Liver (tissue), 9 donors: ENCODE measurements around the gene KIF23. TPM values are rescaled to one million over a fixed set of nuclear protein-coding genes. Genes with fewer than 3 reads are reported as not detected.

Source experiments
- DNase-seq: peaks from one replicate; pipeline ENCODE4 v3.0.0-alpha.2; 2017; ENCODE audit warnings: low spot score
- H3K27ac ChIP-seq, 2 donors: one replicate each; pipeline ENCODE4 v1.7.0; 2013; ENCODE audit warnings: inconsistent platforms in 2 of 2, low read length in 2 of 2, control low read depth in 1 of 2, low read depth in 1 of 2, mild to moderate bottlenecking in 1 of 2
- H3K27me3 ChIP-seq, 4 donors: one replicate each; pipeline versions ENCODE4 v1.6.1 to v1.7.0; 2013; ENCODE audit warnings: low read length in 3 of 4, inconsistent platforms in 1 of 4, mild to moderate bottlenecking in 1 of 4, moderate library complexity in 1 of 4; ENCODE audit not compliant: control insufficient read depth in 4 of 4, insufficient read depth in 4 of 4
- H3K36me3 ChIP-seq, 4 donors: one replicate each; pipeline versions ENCODE4 v1.6.1 to v1.7.0; 2013; ENCODE audit warnings: low read length in 3 of 4, mild to moderate bottlenecking in 3 of 4, low read depth in 1 of 4, moderate library complexity in 1 of 4; ENCODE audit not compliant: control insufficient read depth in 4 of 4, insufficient read depth in 3 of 4
- H3K4me1 ChIP-seq, 4 donors: one replicate each; pipeline versions ENCODE4 v1.6.1 to v1.7.0; 2013; ENCODE audit warnings: low read length in 3 of 4, mild to moderate bottlenecking in 3 of 4, moderate library complexity in 1 of 4; ENCODE audit not compliant: control insufficient read depth in 4 of 4, insufficient read depth in 4 of 4
- H3K4me3 ChIP-seq, 3 donors: one replicate each; pipeline versions ENCODE4 v1.6.1 to v1.7.0; 2013; ENCODE audit warnings: low read length in 3 of 3, control low read depth in 1 of 3, low read depth in 1 of 3, mild to moderate bottlenecking in 1 of 3
- H3K9ac ChIP-seq, 2 donors: one replicate each; pipeline ENCODE4 v1.7.0; 2013; ENCODE audit warnings: low read length in 2 of 2, mild to moderate bottlenecking in 2 of 2, moderate library complexity in 2 of 2, control low read depth in 1 of 2, low read depth in 1 of 2
- H3K9me3 ChIP-seq, 4 donors: one replicate each; pipeline versions ENCODE4 v1.6.1 to v1.7.0; 2013; ENCODE audit warnings: low read length in 3 of 4; ENCODE audit not compliant: control insufficient read depth in 4 of 4
- EGR1 ChIP-seq, 2 donors: IDR thresholded peaks; 2 replicates each; pipeline ENCODE4 v1.6.1; 2016 to 2018; ENCODE audit warnings: antibody characterized with exemption in 2 of 2, low read depth in 2 of 2
- FOXA1 ChIP-seq: IDR thresholded peaks from 2 replicates; pipeline ENCODE4 v1.6.1; 2016; ENCODE audit warnings: antibody characterized with exemption
- FOXA2 ChIP-seq: IDR thresholded peaks from 2 replicates; pipeline ENCODE4 v1.6.1; 2016; ENCODE audit warnings: antibody characterized with exemption
- GABPA ChIP-seq, 2 donors: IDR thresholded peaks in 1 of 2; conservative IDR thresholded peaks in 1 of 2; 2 replicates each; pipeline ENCODE4 v1.6.1; 2016; ENCODE audit warnings: antibody characterized with exemption in 2 of 2, mild to moderate bottlenecking in 1 of 2, moderate library complexity in 1 of 2
- HNF4A ChIP-seq, 2 donors: conservative IDR thresholded peaks; 2 replicates each; pipeline ENCODE4 v1.6.1; 2016; ENCODE audit warnings: antibody characterized with exemption in 2 of 2, mild to moderate bottlenecking in 2 of 2
- HNF4G ChIP-seq: IDR thresholded peaks from 2 replicates; pipeline ENCODE4 v1.6.1; 2016; ENCODE audit warnings: antibody characterized with exemption
- JUND ChIP-seq, 2 donors: IDR thresholded peaks; 2 replicates each; pipeline ENCODE4 v1.6.1; 2016; ENCODE audit warnings: antibody characterized with exemption in 2 of 2
- MAX ChIP-seq: IDR thresholded peaks from 2 replicates; pipeline ENCODE4 v1.6.1; 2016; ENCODE audit warnings: antibody characterized with exemption
- NR2F2 ChIP-seq: IDR thresholded peaks from 2 replicates; pipeline ENCODE4 v1.6.1; 2016; ENCODE audit warnings: antibody characterized with exemption
- RAD21 ChIP-seq, 2 donors: IDR thresholded peaks; 2 replicates each; pipeline ENCODE4 v1.6.1; 2016; ENCODE audit warnings: antibody characterized with exemption in 2 of 2, mild to moderate bottlenecking in 2 of 2
- RXRA ChIP-seq, 2 donors: IDR thresholded peaks; 2 replicates each; pipeline ENCODE4 v1.6.1; 2017 to 2018; ENCODE audit warnings: antibody characterized with exemption in 2 of 2, mild to moderate bottlenecking in 1 of 2
- SP1 ChIP-seq: IDR thresholded peaks from 2 replicates; pipeline ENCODE4 v1.6.1; 2018; ENCODE audit warnings: antibody characterized with exemption, mild to moderate bottlenecking
- TAF1 ChIP-seq: conservative IDR thresholded peaks from 2 replicates; pipeline ENCODE4 v1.6.1; 2016; ENCODE audit warnings: antibody characterized with exemption, mild to moderate bottlenecking
- YY1 ChIP-seq: IDR thresholded peaks from 2 replicates; pipeline ENCODE4 v1.6.1; 2016; ENCODE audit warnings: antibody characterized with exemption, mild to moderate bottlenecking
- ZBTB33 ChIP-seq: IDR thresholded peaks from 2 replicates; pipeline ENCODE4 v1.6.1; 2016; ENCODE audit warnings: antibody characterized with exemption
- WGBS: extraction: QIAGEN DNeasy Blood & Tissue Kit; methylation state at CpG from one replicate; pipeline ENCODE4 v1.1.7; 2013; 5-methylcytosine and 5-hydroxymethylcytosine counted together
- polyA plus RNA-seq, 2 donors: library from polyadenylated mRNA; stranded (reverse) in 1 of 2; unstranded in 1 of 2; fragments of 200-250 nt in 1 of 2; fragments of >200 nt in 1 of 2; fragmentation: Nextera tagmentation in 1 of 2; extraction: Ambion mirVana in 1 of 2; gene quantifications; one replicate each; pipeline versions ENCODE4 v1.2.1 to v1.2.3, GENCODE V29; 2013 to 2015
- total RNA-seq, 2 donors: library from RNA; depleted of rRNA; stranded (reverse); fragments of >200 nt; gene quantifications; one replicate each; pipeline ENCODE4 v1.2.3, GENCODE V29; 2014
- TF ChIP-seq, protein P1 (sequence below): fragments of 150-350 bp; IDR thresholded peaks from 2 replicates; pipeline ENCODE4 v1.5.1; 2017; ENCODE audit warnings: improper control_type of control experiment, low read depth, low read length; ENCODE audit not compliant: missing input control
- TF ChIP-seq, protein P2 (sequence below): IDR thresholded peaks from 2 replicates; pipeline ENCODE4 v1.6.1; 2016; ENCODE audit warnings: antibody characterized with exemption, mild to moderate bottlenecking
- TF ChIP-seq, protein P3 (sequence below): IDR thresholded peaks from 2 replicates; pipeline ENCODE4 v1.6.1; 2016; ENCODE audit warnings: antibody characterized with exemption
- donor health status: healthy.
- donor health status: healthy.
- donor health status: healthy.
- donor health status: healthy.
- donor health status: healthy.

The KIF23 gene
- total and polyA plus RNA-seq, 4 donors: 0.25 to 32.8 (median 1.1) TPM

GRCh38 chr15:69385831-69386230 lies 28.3 kb upstream of the KIF23 start:
- H3K27ac ChIP-seq: no peak overlapping the region
- no peak overlapping the region for H3K9ac ChIP-seq
- no peak overlapping the region for H3K4me3 ChIP-seq
- DNase-seq: no peak
- 96% methylated on average over 2 of the region's 2 CpGs for WGBS
- no peaks in the 10 kb centered on the region for H3K9me3 ChIP-seq
- H3K4me1 ChIP-seq: no peaks in the 10 kb centered on the region
- H3K27me3 ChIP-seq: no peaks in the 10 kb centered on the region
- TF ChIP-seq YY1 (no peak), RAD21 (IDR thresholded peaks at IDR 0.05) (no peak), HNF4G (no peak), RXRA (IDR thresholded peaks at IDR 0.05) (no peak), FOXA2 (no peak), HNF4A (conservative IDR thresholded peaks at IDR 0.05) (no peak)
- TF ChIP-seq, protein P1, sequence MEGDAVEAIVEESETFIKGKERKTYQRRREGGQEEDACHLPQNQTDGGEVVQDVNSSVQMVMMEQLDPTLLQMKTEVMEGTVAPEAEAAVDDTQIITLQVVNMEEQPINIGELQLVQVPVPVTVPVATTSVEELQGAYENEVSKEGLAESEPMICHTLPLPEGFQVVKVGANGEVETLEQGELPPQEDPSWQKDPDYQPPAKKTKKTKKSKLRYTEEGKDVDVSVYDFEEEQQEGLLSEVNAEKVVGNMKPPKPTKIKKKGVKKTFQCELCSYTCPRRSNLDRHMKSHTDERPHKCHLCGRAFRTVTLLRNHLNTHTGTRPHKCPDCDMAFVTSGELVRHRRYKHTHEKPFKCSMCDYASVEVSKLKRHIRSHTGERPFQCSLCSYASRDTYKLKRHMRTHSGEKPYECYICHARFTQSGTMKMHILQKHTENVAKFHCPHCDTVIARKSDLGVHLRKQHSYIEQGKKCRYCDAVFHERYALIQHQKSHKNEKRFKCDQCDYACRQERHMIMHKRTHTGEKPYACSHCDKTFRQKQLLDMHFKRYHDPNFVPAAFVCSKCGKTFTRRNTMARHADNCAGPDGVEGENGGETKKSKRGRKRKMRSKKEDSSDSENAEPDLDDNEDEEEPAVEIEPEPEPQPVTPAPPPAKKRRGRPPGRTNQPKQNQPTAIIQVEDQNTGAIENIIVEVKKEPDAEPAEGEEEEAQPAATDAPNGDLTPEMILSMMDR: no peak
- no peaks in the 10 kb centered on the region for H3K36me3 ChIP-seq

DNA sequence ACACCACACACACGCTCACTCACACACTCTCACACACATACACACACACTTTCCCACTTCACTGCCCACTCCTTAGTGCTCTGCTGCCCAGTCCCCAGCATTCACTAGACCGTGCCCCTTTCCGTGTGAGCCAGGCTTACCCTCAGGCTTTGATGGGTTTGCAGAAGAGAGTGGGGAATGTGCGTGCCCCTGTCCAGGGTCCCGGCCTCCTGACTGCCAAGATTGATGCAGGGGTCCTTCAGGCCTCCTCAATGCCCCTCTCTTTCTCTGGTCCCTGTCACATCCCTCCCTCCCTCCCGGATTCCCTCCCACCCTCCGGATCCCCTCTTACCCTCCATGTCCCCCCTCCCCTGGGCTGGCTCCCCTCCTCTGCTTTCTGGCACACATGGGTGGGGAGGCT lies 27.9 kb upstream of the KIF23 start:
- WGBS: 87% methylated on average over 7 of the region's 7 CpGs
- no peak overlapping the region for H3K4me3 ChIP-seq
- no peaks in the 10 kb centered on the region for H3K4me1 ChIP-seq
- no peaks in the 10 kb centered on the region for H3K9me3 ChIP-seq
- TF ChIP-seq JUND (IDR thresholded peaks at IDR 0.05) (no peak), EGR1 (IDR thresholded peaks at IDR 0.05; ENCODE audit: low read depth in 2 of 2) (no peak), SP1 (no peak), FOXA2 (no peak), HNF4A (conservative IDR thresholded peaks at IDR 0.05) (no peak), RAD21 (IDR thresholded peaks at IDR 0.05) (no peak), ZBTB33 (no peak), RXRA (IDR thresholded peaks at IDR 0.05) (no peak), GABPA (IDR thresholded peaks at IDR 0.05 in 1 of 2, conservative IDR thresholded peaks at IDR 0.05 in 1 of 2) (no peak), HNF4G (no peak), TAF1 (no peak), FOXA1 (no peak), NR2F2 (no peak), MAX (no peak), YY1 (no peak)
- TF ChIP-seq, protein P1: no peak
- TF ChIP-seq, protein P2, sequence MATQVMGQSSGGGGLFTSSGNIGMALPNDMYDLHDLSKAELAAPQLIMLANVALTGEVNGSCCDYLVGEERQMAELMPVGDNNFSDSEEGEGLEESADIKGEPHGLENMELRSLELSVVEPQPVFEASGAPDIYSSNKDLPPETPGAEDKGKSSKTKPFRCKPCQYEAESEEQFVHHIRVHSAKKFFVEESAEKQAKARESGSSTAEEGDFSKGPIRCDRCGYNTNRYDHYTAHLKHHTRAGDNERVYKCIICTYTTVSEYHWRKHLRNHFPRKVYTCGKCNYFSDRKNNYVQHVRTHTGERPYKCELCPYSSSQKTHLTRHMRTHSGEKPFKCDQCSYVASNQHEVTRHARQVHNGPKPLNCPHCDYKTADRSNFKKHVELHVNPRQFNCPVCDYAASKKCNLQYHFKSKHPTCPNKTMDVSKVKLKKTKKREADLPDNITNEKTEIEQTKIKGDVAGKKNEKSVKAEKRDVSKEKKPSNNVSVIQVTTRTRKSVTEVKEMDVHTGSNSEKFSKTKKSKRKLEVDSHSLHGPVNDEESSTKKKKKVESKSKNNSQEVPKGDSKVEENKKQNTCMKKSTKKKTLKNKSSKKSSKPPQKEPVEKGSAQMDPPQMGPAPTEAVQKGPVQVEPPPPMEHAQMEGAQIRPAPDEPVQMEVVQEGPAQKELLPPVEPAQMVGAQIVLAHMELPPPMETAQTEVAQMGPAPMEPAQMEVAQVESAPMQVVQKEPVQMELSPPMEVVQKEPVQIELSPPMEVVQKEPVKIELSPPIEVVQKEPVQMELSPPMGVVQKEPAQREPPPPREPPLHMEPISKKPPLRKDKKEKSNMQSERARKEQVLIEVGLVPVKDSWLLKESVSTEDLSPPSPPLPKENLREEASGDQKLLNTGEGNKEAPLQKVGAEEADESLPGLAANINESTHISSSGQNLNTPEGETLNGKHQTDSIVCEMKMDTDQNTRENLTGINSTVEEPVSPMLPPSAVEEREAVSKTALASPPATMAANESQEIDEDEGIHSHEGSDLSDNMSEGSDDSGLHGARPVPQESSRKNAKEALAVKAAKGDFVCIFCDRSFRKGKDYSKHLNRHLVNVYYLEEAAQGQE: no peak
- TF ChIP-seq, protein P3, sequence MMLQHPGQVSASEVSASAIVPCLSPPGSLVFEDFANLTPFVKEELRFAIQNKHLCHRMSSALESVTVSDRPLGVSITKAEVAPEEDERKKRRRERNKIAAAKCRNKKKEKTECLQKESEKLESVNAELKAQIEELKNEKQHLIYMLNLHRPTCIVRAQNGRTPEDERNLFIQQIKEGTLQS: no peak
- no peak overlapping the region for H3K27ac ChIP-seq
- DNase-seq: no peak
- no peak overlapping the region for H3K9ac ChIP-seq
- H3K36me3 ChIP-seq: no peaks in the 10 kb centered on the region
- H3K27me3 ChIP-seq: no peaks in the 10 kb centered on the region
